Neuron (in vitro differentiated cells): ENCODE data around the gene LTBR.

Experiments used
- H2AFZ ChIP-seq: one replicate; pipeline ENCODE4 v1.6.1; 2013; ENCODE audit warnings: low read depth, mild to moderate bottlenecking, inconsistent platforms, low read length, moderate library complexity
- H3K27me3 ChIP-seq: one replicate; pipeline ENCODE4 v1.6.1; 2013; ENCODE audit warnings: low read length; ENCODE audit not compliant: insufficient read depth
- H3K36me3 ChIP-seq: one replicate; pipeline ENCODE4 v1.6.1; 2013; ENCODE audit warnings: low read length; ENCODE audit not compliant: insufficient read depth
- H3K4me1 ChIP-seq: one replicate; pipeline ENCODE4 v1.6.1; 2013; ENCODE audit warnings: low read length; ENCODE audit not compliant: insufficient read depth
- H3K4me3 ChIP-seq: 2 replicates; pipeline ENCODE4 v1.5.1; 2013; ENCODE audit warnings: mild to moderate bottlenecking, low read length, moderate library complexity
- H3K9me3 ChIP-seq: one replicate; pipeline ENCODE4 v1.6.1; 2013; ENCODE audit warnings: low read length

The LTBR gene

GRCh38 chr12:6367065-6367968 is 16.6 kb upstream of the LTBR start:
- no peaks in the 10 kb centered on the region for H3K9me3 ChIP-seq
- H3K4me1 ChIP-seq = peaks cover 9% of the 10 kb centered on the region
- no peak overlapping the region for H2AFZ ChIP-seq
- H3K27me3 ChIP-seq = no peaks in the 10 kb centered on the region
- no peaks in the 10 kb centered on the region for H3K36me3 ChIP-seq
- no peak overlapping the region for H3K4me3 ChIP-seq

DNA sequence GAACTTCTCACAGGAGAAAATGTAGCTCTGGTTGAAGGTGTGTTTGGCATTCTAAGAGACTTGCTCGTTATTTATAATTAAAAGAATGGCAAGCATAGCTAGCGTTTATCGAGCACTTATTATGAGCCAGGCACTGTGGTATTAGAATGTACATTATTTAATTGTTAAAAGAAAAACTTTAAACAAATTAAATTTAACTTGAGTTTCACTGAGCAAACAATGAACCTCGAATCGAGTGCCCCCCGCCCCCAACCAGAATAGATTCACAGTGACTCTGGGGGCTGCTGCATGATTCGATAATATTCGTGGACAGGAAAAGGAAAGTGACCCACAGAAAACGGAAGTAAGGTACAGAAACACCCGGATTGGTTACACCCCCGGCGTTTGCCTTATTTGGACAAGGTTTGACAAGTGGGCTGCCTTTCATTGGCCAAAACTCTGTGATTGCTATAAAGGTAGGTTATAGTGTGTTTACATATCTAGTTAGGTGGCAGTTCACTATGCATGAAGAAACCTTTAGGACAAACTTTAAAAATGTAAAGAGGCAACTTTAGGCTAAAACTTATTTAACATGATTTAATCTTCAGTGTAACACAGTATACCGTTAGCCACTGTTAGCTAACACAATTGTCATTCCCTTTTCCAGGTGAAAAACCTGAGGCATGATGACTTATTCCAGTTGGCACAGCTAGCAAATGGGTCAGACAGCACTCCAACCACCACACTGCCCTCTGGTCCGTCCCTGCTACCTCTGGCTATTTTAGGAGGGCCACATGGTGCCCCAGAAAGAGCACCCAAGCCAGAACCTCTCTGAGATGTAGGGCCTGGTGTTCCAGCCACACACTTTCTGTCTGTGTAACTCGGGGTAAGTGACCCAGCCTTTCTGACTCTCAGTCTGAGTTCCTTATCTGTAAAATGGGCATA is 15.7 kb upstream of the LTBR start:
- Histone ChIP-seq H3K36me3 (no peaks in the 10 kb centered on the region), H3K27me3 (no peaks in the 10 kb centered on the region), H3K9me3 (no peaks in the 10 kb centered on the region), H3K4me1 (peaks cover 15% of the 10 kb centered on the region), H3K4me3 (no peak overlapping the region), H2AFZ (no peak overlapping the region)

DNA sequence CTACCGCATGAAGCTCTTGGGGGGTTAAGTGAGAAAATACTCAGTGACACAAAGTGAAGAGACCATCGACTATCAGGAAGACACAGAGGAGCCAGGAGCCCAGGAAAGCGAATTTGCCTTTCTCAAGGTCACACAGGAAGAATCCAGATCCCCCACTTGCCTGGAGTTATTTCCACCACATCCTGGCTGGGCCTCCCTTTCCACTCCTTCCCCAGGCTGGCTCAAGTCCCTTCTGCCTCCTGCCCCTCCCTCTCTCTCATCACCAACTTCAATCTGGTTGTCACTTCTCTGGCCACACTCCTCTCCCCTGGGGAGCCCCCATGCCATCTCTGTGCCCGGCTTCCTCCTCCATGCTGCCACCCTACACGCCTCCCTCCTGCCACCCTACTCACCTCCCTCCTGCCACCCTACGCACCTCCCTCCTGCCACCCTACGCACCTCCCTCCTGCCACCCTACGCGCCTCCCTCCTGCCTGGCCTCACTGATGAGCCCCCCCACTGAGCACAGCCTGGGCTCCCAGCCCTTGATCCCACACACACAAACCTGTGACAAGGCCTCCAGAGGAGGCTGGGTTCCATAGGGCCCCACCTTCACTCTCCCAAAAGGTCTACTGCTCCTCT is 14.9 kb upstream of the LTBR start:
- no peak overlapping the region for H2AFZ ChIP-seq
- H3K4me1 ChIP-seq = peaks cover 15% of the 10 kb centered on the region
- H3K27me3 ChIP-seq = no peaks in the 10 kb centered on the region
- no peaks in the 10 kb centered on the region for H3K36me3 ChIP-seq
- no peak overlapping the region for H3K4me3 ChIP-seq
- no peaks in the 10 kb centered on the region for H3K9me3 ChIP-seq

DNA sequence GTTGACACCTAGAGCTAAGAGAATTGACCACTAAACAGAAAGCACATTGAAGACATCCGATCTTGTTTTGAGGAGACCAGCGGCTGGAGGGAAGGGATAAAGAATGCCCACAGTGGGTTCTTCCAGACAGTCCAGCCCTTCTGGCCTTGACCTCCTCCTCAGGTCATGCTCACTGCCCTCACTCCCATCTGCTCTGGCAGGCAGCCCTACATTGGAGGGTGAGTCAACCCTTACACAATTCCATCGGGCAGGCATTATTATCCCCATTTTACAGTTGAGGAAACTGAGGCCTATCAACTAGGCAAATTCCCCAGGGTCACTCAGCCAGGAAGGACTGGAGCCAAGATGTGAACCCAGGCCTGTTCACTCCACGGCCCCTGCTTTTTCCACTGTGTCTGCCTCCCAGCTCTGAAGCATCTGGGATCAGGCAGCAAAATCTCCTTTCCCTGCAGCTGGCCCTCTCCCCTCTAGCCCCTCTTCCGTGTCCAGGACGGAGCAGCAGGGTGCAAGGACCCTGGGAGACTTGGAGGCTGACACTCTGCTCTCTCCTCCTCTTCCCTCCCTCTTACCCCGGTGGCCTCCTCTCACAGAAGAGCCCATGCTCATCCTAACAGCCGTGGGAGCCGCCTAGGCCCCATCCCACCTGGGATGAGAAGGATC is 13.9 kb upstream of the LTBR start:
- Histone ChIP-seq H2AFZ (no peak overlapping the region), H3K4me3 (no peak overlapping the region), H3K27me3 (no peaks in the 10 kb centered on the region), H3K4me1 (peaks cover 17% of the 10 kb centered on the region), H3K9me3 (no peaks in the 10 kb centered on the region), H3K36me3 (no peaks in the 10 kb centered on the region)

GRCh38 chr12:6370576-6370935 is 13.4 kb upstream of the LTBR start:
- Histone ChIP-seq H3K36me3 (no peaks in the 10 kb centered on the region), H3K4me1 (peaks cover 20% of the 10 kb centered on the region), H3K9me3 (no peaks in the 10 kb centered on the region), H3K27me3 (no peaks in the 10 kb centered on the region), H2AFZ (no peak overlapping the region), H3K4me3 (no peak overlapping the region)

DNA sequence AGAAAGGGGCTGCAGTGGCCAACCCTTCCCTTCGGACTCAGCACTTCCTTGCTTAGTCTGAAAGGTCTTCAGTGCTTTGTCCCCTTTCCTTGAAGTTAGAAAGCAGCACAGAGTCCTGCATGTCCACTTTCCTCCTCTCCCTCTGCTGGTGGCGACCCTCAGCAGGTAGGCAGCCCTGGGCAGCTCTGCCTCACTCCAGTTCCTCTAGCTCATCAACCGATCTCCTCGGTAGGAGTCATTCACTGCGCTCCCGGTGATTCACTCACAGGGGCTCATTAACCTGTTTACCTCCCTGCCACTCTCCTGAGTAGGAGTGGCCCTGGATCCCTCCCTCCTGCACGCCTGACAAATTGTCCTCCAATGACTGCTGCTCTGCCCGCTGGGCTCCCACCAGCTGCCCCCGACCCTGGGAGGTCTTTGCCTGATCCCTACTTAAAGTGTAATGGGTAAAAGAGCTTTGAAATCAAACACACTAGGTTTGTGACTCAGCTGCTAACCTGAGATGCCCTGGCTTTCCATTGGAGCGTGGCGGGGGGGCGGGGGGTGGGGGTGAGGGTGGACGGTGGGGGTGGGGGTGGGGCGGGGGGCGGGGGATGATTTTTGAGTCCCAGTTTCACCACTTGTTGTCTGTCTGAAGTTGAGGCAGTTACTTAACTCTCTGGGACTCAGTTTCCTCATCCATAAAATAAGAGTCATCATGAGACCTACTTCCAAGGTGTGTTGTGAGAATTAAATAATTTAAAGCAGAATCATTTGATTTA is 12.8 kb upstream of the LTBR start:
- H3K4me1 ChIP-seq = peaks cover 26% of the 10 kb centered on the region
- H3K36me3 ChIP-seq = no peaks in the 10 kb centered on the region
- no peaks in the 10 kb centered on the region for H3K9me3 ChIP-seq
- H2AFZ ChIP-seq = no peak overlapping the region
- H3K27me3 ChIP-seq = no peaks in the 10 kb centered on the region
- no peak overlapping the region for H3K4me3 ChIP-seq

- Histone ChIP-seq H3K9me3 (no peaks in the 10 kb centered on the region), H3K4me3 (no peak overlapping the region), H2AFZ (peak overlapping the region; percentile 22), H3K36me3 (no peaks in the 10 kb centered on the region), H3K4me1 (peaks cover 39% of the 10 kb centered on the region), H3K27me3 (no peaks in the 10 kb centered on the region)
These were observed 11.5 kb upstream of the LTBR start for GRCh38 chr12:6372403-6373003.

- H3K4me3 ChIP-seq = no peak overlapping the region
These were observed 10.8 kb upstream of the LTBR start for GRCh38 chr12:6373022-6373787.

GRCh38 chr12:6374028-6374785 is 9.8 kb upstream of the LTBR start:
- Histone ChIP-seq H3K36me3 (no peaks in the 10 kb centered on the region), H2AFZ (no peak overlapping the region), H3K27me3 (no peaks in the 10 kb centered on the region), H3K9me3 (no peaks in the 10 kb centered on the region), H3K4me1 (peaks cover 43% of the 10 kb centered on the region), H3K4me3 (no peak overlapping the region)

More at GRCh38 chr12:6373022-6373787, 10.8 kb upstream of the LTBR start:
- H2AFZ ChIP-seq = no peak overlapping the region
- H3K9me3 ChIP-seq = no peaks in the 10 kb centered on the region
- peaks cover 42% of the 10 kb centered on the region for H3K4me1 ChIP-seq
- H3K27me3 ChIP-seq = no peaks in the 10 kb centered on the region
- H3K36me3 ChIP-seq = no peaks in the 10 kb centered on the region

DNA sequence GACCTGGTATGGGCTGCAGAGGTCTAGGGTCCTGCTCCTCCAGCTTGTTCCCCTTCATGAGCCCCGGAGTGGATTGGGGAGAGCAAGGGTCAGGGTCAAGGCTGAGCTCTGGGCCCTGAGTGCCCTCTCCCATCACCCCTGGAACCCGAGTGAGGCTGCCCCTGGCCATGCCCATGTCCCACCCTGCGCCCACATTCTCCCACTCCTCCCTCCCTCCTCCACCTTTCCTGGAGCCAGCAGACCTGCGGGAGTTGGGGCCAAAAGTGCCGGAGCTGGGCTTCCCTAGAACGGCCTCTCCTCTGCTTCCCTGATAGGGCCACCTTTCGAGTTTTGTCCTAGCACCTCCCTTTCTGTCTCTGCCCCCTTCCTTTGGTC is 9.2 kb upstream of the LTBR start:
- peaks cover 43% of the 10 kb centered on the region for H3K4me1 ChIP-seq

More for the DNA sequence above, 9.2 kb upstream of the LTBR start:
- Histone ChIP-seq H3K36me3 (no peaks in the 10 kb centered on the region), H3K4me3 (no peak overlapping the region), H3K27me3 (no peaks in the 10 kb centered on the region), H2AFZ (no peak overlapping the region), H3K9me3 (no peaks in the 10 kb centered on the region)
